GM19372 (cell line): ENCODE data around the gene ARGLU1.

ENCODE experiments used
- ATAC-seq: cut with Tn5 transposase; IDR thresholded peaks from one replicate; pipeline ENCODE4 v1.9.1; 2021; ENCODE audit warnings: mild to moderate bottlenecking, low read depth, moderate library complexity; ENCODE audit not compliant: unreplicated experiment

The ARGLU1 gene

DNA sequence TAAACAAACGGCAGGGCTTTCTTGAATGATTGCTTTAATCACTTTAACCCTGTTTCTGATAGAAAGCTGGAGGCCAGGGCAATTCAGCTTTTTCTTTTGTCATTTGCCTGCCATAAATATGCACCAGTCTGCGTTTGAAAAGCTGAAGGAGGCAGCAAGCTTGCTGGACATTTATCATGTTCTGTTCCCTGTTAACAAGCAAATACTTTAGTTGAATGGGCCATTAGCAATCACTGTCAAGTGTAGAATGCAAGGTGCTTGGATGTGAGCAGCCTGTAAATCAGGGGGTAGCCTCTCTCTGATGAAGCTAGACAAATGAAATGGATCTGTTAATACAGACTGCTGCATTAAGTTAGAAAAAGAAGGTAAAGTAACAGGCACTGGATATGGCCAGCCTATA lies 40.1 kb downstream of the ARGLU1 start:
- no peak for ATAC-seq

GRCh38 chr13:106527445-106527801 lies 40.5 kb downstream of the ARGLU1 start:
- no peak for ATAC-seq

GRCh38 chr13:106526738-106527444 lies 41.0 kb downstream of the ARGLU1 start:
- ATAC-seq, result no peak

DNA sequence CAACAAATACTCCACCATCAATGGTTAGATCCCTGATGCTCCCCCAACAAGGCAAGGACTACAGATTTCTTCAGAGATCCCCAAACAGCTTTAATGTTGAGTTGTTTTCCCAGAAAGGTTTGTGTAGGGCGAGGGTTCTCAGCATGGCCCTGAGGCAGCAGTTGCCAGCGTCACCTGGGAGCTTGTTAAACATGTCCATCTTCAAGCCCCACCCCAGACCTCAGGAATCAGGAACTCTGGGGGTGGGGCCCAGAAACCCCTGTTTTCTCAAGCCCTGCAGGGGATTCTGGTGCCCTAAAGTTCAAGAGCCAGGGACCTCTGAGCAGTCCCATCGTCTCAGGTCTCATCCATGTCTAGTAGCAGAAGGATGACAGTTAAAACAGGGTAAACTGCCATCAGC lies 42.1 kb downstream of the ARGLU1 start:
- no peak for ATAC-seq

DNA sequence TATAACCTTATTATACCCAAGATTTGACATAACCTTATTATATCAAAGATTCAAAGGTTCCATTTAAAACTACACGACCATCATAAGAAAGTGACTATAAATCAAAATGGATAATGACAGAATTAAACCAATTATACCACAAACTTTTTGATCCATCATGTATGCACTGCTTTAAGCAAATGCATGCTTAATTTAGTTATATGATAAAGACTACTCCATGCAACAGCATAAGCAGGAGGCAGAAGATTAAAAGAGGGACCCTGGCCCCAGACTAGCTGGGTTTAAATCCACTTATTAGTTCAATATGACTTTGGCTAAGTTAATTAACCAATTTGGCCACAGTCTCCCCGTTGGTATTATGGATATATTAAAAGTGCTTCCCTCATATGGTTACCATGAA lies 43.8 kb downstream of the ARGLU1 start:
- no peak for ATAC-seq

GRCh38 chr13:106523576-106523975 lies 44.4 kb downstream of the ARGLU1 start:
- no peak for ATAC-seq

DNA sequence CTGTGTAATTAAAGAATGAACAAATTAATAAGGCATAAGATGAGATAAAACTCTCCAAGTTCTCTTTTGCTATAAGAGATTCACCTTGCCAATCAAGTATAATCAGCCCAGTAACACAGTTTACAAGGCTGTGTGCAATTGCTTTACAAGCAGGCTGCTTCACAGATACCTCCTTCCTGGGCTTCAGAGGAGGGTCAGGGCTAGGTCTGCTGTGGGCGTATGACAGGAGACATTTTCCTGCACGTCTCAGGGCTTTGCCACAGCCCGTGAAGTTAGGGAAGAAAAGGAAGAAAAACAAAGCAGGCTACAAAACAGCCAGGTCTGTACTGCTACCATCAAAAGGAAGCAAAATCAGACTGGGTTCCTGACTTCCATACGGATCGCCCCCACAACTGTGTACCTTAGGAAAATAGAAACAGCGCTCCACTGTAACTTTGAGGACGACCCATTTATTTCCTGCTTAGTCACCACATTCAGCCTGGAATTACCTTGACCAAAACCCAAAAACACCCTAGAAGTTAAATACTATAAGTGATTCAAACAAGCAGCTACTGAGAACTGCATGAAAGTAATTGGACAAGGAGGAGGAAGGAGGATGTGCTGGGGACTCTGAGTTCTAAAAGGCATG lies 44.9 kb downstream of the ARGLU1 start:
- ATAC-seq, result no peak

DNA sequence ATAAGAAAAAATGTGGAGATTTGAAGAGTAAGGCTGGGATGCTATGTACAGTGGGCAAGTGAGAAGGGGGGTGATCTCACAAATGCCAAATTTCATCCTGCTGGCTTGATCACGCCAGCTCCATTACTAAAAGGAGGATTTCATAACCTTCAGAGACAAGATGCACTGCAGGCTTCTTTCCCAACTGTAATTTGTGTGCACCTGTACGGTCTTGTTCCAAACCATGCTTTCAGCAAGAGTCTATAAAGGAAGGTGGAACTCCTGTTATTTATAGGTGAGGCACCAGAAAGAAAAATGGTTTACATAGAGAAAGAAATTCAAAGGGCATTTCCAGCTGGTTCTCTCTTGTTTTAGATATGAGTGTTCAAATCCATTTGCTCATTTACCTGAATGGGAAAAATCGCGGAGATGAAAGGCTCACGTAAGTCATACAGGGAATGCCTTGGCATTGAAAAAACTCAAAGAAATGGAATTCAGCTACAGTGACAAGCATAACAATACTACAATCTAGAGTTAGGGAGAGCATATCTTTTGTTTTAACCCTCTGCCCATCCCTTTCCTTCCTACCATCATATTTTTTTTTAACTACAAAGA lies 45.7 kb downstream of the ARGLU1 start:
- no peak for ATAC-seq

GRCh38 chr13:106521095-106521799 lies 46.7 kb downstream of the ARGLU1 start:
- ATAC-seq, result no peak

DNA sequence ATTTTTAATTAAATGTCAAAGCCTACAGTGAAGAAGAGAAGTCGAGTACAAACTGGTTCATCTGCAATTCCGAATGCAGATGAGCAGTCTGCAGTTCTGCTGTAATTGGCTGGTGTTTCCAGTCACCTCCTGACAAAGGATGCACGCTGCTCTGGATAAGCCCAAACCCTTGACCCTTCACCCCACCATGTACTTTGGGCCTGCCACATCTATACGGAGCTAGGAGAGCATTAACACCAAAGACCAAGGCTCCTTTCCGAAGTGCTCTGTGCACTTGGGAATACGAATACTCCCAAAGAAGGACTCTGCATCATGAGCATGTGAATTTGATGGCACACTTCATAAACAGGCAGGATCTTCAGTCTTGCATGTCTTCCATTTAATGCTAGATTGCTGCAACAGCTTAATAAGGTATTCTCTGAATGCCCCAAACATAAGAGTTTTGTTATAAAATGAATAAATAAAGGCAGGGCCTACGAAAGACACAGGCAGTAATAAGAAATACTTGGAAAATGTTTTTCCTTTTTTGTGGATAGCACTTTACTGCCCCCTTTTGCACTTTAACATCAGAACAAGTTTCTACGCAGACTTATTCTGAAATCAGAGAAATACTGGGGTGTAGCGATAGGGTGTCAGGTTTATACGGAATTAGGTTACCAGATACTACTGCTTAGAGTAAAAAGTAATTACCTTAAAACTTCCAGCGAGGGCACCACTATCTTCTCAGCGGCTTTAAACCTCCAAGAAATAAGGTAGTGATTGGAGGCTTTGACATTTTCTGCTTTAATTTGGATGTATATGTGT lies 47.5 kb downstream of the ARGLU1 start:
- ATAC-seq, result no peak

GRCh38 chr13:106518512-106518911 lies 49.4 kb downstream of the ARGLU1 start:
- ATAC-seq, result no peak

GRCh38 chr13:106517109-106517847 lies 50.7 kb downstream of the ARGLU1 start:
- ATAC-seq, result no peak

- ATAC-seq, result no peak
Observed at GRCh38 chr13:106515635-106516254, 52.2 kb downstream of the ARGLU1 start.

- ATAC-seq, result no peak
Observed at GRCh38 chr13:106514928-106515634, 52.9 kb downstream of the ARGLU1 start.

- no peak for ATAC-seq
Observed at GRCh38 chr13:106513025-106513983, 54.6 kb downstream of the ARGLU1 start.

DNA sequence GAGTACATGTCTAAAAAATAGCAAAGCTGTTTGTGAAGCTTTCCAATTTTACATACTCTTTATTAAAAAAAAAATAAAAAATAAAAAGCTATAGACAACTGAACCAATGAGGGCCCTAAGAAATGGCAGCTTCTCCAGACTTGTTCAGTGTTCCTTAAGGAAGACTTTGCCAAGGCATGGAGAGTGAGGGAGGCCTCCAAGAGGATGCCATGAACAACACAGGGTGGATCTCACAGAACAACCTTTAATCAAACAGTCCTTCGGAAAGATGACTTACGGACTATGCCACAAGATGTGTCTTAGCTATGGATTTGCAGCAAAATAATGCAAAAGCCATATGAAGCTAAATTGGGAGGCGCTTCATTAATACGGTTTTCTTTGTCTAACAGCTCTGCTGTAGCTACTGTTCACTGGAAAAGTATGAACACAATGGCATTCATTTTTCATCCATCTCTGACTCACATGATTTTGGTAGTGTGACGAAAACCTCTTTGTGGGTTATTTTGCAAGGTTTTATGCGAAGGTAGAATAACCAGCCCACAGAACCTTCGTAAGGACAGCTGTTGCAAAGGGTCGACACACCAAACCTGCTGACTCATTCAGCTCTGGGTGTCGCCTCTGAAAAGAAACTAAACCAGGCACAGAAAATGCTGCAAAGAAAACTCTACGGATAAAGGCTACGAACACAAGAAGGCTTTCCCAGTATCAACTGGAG lies 60.2 kb downstream of the ARGLU1 start:
- peak; percentile 60 for ATAC-seq

DNA sequence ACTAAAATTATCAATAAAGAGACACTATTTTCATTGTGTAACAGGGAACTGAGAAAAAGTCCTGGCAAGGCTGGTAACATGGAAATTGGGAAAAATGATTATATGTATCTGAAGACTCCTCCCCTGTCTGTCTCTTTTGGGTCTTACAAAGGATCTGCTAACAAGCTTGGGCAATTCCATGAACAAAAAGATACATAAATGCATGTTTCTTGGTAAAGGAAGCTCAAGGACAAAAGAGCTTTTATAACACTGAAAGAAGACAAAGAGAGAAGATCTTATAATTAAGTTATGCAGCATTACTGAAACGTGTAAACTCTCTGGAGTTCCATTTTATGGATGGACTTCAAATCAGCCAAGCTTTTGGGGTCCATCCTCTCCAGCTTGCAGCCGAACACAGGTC lies 61.7 kb downstream of the ARGLU1 start:
- ATAC-seq, result no peak
